ENCODE measurements around the gene KIAA1217. TPM values are rescaled to one million over a fixed set of nuclear protein-coding genes. Genes with fewer than 3 reads are reported as not detected.
A peak's percentile ranks its signal among the peaks of the same experiment; 100 is the strongest.

Gene KIAA1217
- total RNA-seq, 1 donor from 2014 or later = 161 TPM

GRCh38 chr10:24292304-24293293 lies 83.7 kb downstream of the KIAA1217 start:
- Mint-ChIP-seq H3K9me3 (no peaks in the 10 kb centered on the region), H3K4me3 (no peak overlapping the region), H3K36me3 (peaks cover 54% of the 10 kb centered on the region), H3K27ac (peak overlapping the region; percentile 9), H3K4me1 (peaks cover 20% of the 10 kb centered on the region), H3K27me3 (ENCODE audit: low read depth) (no peaks in the 10 kb centered on the region)
- no peak for TF ChIP-seq CTCF (IDR thresholded peaks at IDR 0.05; ENCODE audit: unreplicated experiment)
- DNase-seq (ENCODE audit: low spot score in 2 of 2, unreplicated experiment in 2 of 2) = no peak

GRCh38 chr10:24299578-24300260 lies 90.8 kb downstream of the KIAA1217 start:
- Mint-ChIP-seq H3K9me3 (no peaks in the 10 kb centered on the region), H3K4me1 (peaks cover 13% of the 10 kb centered on the region), H3K27me3 (ENCODE audit: low read depth) (no peaks in the 10 kb centered on the region), H3K36me3 (peaks cover 20% of the 10 kb centered on the region), H3K27ac (peak overlapping the region; percentile 66), H3K4me3 (no peak overlapping the region)
- no peak for DNase-seq (ENCODE audit: low spot score in 2 of 2, unreplicated experiment in 2 of 2)
- no peak for TF ChIP-seq CTCF (IDR thresholded peaks at IDR 0.05; ENCODE audit: unreplicated experiment)

- peak overlapping the region; percentile 74 for H3K27ac Mint-ChIP-seq
- no peaks in the 10 kb centered on the region for H3K9me3 Mint-ChIP-seq
- H3K36me3 Mint-ChIP-seq = peaks cover 22% of the 10 kb centered on the region
- DNase-seq (ENCODE audit: low spot score in 2 of 2, unreplicated experiment in 2 of 2) = no peak
- no peak overlapping the region for H3K4me3 Mint-ChIP-seq
- TF ChIP-seq CTCF (IDR thresholded peaks at IDR 0.05; ENCODE audit: unreplicated experiment) = no peak
- H3K27me3 Mint-ChIP-seq (ENCODE audit: low read depth) = no peaks in the 10 kb centered on the region
- H3K4me1 Mint-ChIP-seq = peaks cover 33% of the 10 kb centered on the region
These were observed 94.8 kb downstream of the KIAA1217 start for GRCh38 chr10:24303522-24304310.

- H3K4me1 Mint-ChIP-seq = peaks cover 39% of the 10 kb centered on the region
- peak overlapping the region; percentile 51 for H3K27ac Mint-ChIP-seq
- DNase-seq (ENCODE audit: low spot score in 2 of 2, unreplicated experiment in 2 of 2) = no peak
- no peak for TF ChIP-seq CTCF (IDR thresholded peaks at IDR 0.05; ENCODE audit: unreplicated experiment)
- no peak overlapping the region for H3K4me3 Mint-ChIP-seq
- no peaks in the 10 kb centered on the region for H3K9me3 Mint-ChIP-seq
- H3K36me3 Mint-ChIP-seq = peaks cover 31% of the 10 kb centered on the region
- no peaks in the 10 kb centered on the region for H3K27me3 Mint-ChIP-seq (ENCODE audit: low read depth)
These were observed 96.9 kb downstream of the KIAA1217 start for GRCh38 chr10:24305551-24306506.
